ENCODE results near the gene XPO5. TPM values are rescaled to one million over a fixed set of nuclear protein-coding genes. Genes with fewer than 3 reads are reported as not detected.

Gene XPO5
- total RNA-seq, 2 donors from 2014 or later = 8.8 to 11.8 TPM

DNA sequence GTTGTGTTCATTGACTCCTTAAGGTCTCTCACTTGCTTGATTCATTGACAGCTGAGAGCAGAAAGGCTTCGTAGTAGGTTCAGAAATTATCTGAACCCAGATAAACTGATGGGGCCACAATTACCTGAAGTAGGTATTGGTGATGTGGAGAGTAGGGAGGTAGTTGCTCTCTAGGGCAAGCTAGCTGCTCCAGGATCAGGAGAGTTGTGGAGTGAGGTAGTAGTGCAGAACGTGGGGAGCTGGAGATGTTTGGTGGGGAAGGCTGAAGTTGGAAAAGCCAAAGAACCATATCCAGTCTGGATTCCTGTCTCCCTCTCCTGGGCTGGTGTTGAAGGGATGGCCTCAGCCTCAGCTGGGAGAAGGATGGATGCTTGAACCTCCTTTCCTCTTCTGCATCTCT is 82.6 kb downstream of the XPO5 start:
- no peaks in the 10 kb centered on the region for H3K9me3 ChIP-seq
- TF ChIP-seq, protein P1, sequence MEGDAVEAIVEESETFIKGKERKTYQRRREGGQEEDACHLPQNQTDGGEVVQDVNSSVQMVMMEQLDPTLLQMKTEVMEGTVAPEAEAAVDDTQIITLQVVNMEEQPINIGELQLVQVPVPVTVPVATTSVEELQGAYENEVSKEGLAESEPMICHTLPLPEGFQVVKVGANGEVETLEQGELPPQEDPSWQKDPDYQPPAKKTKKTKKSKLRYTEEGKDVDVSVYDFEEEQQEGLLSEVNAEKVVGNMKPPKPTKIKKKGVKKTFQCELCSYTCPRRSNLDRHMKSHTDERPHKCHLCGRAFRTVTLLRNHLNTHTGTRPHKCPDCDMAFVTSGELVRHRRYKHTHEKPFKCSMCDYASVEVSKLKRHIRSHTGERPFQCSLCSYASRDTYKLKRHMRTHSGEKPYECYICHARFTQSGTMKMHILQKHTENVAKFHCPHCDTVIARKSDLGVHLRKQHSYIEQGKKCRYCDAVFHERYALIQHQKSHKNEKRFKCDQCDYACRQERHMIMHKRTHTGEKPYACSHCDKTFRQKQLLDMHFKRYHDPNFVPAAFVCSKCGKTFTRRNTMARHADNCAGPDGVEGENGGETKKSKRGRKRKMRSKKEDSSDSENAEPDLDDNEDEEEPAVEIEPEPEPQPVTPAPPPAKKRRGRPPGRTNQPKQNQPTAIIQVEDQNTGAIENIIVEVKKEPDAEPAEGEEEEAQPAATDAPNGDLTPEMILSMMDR (IDR thresholded peaks at IDR 0.05) = no peak
- H3K36me3 ChIP-seq = peaks cover 5% of the 10 kb centered on the region
- DNase-seq (ENCODE audit: low spot score) = no peak
- no peaks in the 10 kb centered on the region for H3K27me3 ChIP-seq
- H3K27ac ChIP-seq = no peak overlapping the region
- H3K4me1 ChIP-seq = peaks cover 0 to 23% of the 10 kb centered on the region in 2 donors
- no peak overlapping the region for H3K4me3 ChIP-seq

DNA sequence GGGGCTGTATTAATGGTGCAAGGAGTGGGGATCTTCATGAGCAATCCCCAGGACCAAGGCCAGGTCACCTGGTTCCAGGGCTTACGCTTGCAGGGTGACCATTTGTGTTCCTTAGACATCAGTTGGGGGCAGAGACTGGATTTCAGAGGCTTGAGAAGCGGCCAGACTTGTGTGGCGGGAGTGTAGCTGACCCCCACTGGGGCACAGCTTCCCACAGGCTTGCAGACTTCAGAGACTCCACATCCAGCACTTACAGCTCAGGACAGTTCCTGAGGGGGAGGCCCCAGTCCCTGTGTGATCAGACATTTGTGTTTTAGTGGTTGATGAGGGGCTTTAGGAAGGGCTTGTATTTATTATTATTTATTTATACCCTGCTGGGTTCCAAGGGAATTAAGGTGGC is 83.2 kb downstream of the XPO5 start:
- Histone ChIP-seq H3K36me3 (no peaks in the 10 kb centered on the region), H3K4me3 (no peak overlapping the region), H3K27ac (peak overlapping the region in 1 of 2 donors; percentile 79), H3K4me1 (peaks cover 0 to 23% of the 10 kb centered on the region in 2 donors), H3K27me3 (no peaks in the 10 kb centered on the region), H3K9me3 (no peaks in the 10 kb centered on the region)
- TF ChIP-seq, protein P1 (IDR thresholded peaks at IDR 0.05) = no peak
- no peak for DNase-seq (ENCODE audit: low spot score)

DNA sequence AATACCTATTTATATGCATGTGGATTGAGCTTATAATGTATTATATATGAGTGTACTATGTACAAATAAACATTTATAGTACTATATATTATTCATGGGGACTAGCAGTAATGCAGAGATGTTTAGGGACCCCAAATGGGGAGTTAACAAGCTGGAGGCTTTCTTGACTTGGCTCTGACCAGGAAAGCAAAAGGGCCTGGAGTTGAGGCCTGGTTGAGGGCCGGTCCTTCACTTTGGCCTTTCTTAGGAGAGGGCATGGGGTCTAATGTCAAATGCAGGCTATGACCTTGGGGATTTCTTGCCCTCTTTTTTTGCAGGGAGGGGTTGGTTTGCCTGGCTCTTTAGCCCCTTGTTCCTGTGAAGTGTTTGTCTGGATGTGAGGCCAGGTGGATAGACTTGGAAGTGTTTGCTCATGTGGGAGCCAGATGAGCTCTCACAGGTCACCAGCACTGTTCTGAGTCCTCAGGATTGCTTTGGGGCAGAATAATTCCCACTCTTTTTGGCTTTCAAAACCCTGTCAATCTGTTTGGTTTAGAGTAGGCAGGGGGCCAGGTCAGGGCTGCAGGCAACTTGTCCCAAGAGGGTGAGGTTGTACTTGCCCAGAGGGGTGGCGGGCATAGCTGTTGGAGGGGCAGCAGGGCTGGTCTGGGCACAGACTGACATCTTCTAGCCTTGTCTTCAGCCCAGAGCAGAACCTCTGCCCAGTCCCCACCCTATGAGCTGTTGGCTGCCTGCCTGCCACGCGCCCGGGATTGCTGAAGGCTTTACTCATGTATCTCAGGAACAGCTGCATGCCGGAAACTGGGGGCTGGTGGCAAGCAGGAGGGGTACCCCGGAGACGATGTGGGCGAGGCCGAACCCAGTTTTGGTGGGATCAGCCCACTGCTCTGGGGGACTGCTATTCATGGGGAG is 83.8 kb downstream of the XPO5 start:
- no peaks in the 10 kb centered on the region for H3K9me3 ChIP-seq
- peaks cover 0 to 23% of the 10 kb centered on the region in 2 donors for H3K4me1 ChIP-seq
- H3K27ac ChIP-seq = peak overlapping the region; percentile 59 to 79
- DNase-seq (ENCODE audit: low spot score) = peak; percentile 91
- TF ChIP-seq, protein P1 (IDR thresholded peaks at IDR 0.05) = no peak
- no peaks in the 10 kb centered on the region for H3K36me3 ChIP-seq
- H3K27me3 ChIP-seq = no peaks in the 10 kb centered on the region
- no peak overlapping the region for H3K4me3 ChIP-seq

DNA sequence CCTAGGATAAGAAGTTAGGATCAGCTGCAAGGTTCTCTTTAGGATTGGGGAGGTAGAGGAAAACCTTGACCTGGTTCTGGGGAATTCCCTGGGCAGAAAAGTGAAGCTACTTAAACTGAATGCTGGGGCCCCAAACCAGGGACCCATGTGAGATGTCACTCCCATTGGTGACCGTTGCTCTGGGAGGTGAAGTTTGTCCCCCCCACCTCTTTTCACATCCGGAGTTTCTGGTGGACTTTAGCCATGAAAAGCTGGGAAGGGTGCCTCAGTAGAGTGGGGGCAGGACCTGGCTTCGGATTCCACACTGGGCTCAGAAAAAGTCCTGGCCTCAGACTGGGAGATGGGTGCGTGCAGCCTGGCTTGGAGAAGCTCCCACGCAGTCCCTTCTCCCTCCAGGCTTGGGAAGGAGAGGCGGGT is 85.3 kb downstream of the XPO5 start:
- H3K27ac ChIP-seq = no peak overlapping the region
- no peaks in the 10 kb centered on the region for H3K36me3 ChIP-seq
- DNase-seq (ENCODE audit: low spot score) = no peak

DNA sequence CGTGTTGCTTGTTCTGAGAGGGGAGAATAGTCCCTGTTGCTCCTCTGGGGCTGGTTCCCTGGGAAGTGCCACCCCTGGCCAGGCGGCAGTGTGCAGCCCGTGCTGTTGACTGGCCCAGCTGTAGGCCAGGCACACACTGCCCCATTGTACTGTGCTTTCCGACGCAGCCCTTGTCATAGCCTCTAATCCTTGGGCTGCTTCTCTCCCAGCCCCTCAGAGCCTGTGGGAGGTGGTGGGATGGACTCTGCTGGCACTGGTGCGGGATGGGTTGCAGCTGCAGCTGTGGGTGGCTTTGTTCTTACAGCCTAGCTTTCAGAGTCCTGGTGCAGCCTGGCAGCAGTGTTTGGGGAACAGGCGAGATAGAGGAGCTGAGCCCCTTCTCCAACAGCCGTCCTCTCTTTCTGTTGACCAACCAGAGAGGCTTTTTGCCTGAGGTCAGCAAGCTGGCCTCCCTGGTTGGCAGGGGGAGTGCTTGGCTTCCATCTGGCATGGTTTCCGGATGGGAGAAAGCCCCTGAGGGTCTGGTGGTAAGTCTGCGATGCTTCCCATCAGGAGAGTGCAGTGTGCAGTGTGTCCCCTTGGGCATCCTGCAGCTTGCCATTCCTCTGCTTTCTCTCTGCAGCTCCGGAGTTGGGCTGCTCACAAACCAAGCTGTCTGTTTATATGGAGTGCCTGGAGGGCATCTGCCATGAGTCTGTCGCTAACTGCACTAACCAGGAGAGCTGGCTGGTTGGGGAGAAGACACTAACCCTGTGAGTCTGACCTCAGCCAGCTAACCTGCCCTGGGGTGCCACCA is 86.4 kb downstream of the XPO5 start:
- no peaks in the 10 kb centered on the region for H3K36me3 ChIP-seq
- no peak for DNase-seq (ENCODE audit: low spot score)
- H3K9me3 ChIP-seq = no peaks in the 10 kb centered on the region
- no peaks in the 10 kb centered on the region for H3K4me1 ChIP-seq
- H3K27me3 ChIP-seq = no peaks in the 10 kb centered on the region
- H3K27ac ChIP-seq = no peak overlapping the region
- TF ChIP-seq, protein P1 (IDR thresholded peaks at IDR 0.05) = no peak
- H3K4me3 ChIP-seq = no peak overlapping the region

More for the DNA sequence above, 85.3 kb downstream of the XPO5 start:
- no peak overlapping the region for H3K4me3 ChIP-seq
- H3K4me1 ChIP-seq = peaks cover 0 to 8% of the 10 kb centered on the region in 2 donors
- no peaks in the 10 kb centered on the region for H3K27me3 ChIP-seq
- no peaks in the 10 kb centered on the region for H3K9me3 ChIP-seq
- TF ChIP-seq, protein P1 (IDR thresholded peaks at IDR 0.05) = no peak
